Keratinocyte (primary cell): Measurements from ENCODE around the gene XCR1. TPM values are rescaled to one million over a fixed set of nuclear protein-coding genes. Genes with fewer than 3 reads are reported as not detected.

Experiments used
- DNase-seq: peaks from one replicate; pipeline ENCODE4 v3.0.0-alpha.2; 2011; ENCODE audit warnings: low read depth, missing footprints, low spot score
- FAIRE-seq: peaks from 2 replicates; lab custom pipeline; 2011; peaks lifted over from hg19 to GRCh38; lab: Jason Lieb, UNC
- H2AFZ ChIP-seq: 2 replicates; pipeline ENCODE4 v1.6.0; 2012; ENCODE audit warnings: low read length, control low read depth, inconsistent platforms; ENCODE audit not compliant: control insufficient read depth
- H3K27ac ChIP-seq: 2 replicates; pipeline ENCODE4 v1.5.1; 2011; ENCODE audit warnings: low read length; ENCODE audit not compliant: control insufficient read depth, insufficient read depth
- H3K27me3 ChIP-seq: 3 replicates; pipeline ENCODE4 v1.6.0; 2011; ENCODE audit warnings: low read length; ENCODE audit not compliant: control insufficient read depth, insufficient read depth; ENCODE audit errors: extremely low read depth
- H3K36me3 ChIP-seq, 2 experiments: 2 replicates in 1 of 2; 3 replicates in 1 of 2; pipeline ENCODE4 v1.5.1; 2011; ENCODE audit warnings: low read length in 2 of 2, mild to moderate bottlenecking in 1 of 2; ENCODE audit not compliant: control insufficient read depth in 2 of 2, insufficient read depth in 2 of 2; ENCODE audit errors: extremely low read depth in 1 of 2
- H3K4me1 ChIP-seq: 3 replicates; pipeline ENCODE4 v1.5.1; 2011; ENCODE audit warnings: low read length; ENCODE audit not compliant: control insufficient read depth, insufficient read depth; ENCODE audit errors: extremely low read depth
- H3K4me2 ChIP-seq: 3 replicates; pipeline ENCODE4 v1.6.0; 2011; ENCODE audit warnings: low read depth, low read length; ENCODE audit not compliant: control insufficient read depth, insufficient read depth; ENCODE audit errors: extremely low read depth
- H3K4me3 ChIP-seq, 3 experiments: fragments of 200-600 bp in 1 of 3; sonication (generic) in 1 of 3; 2 replicates in 2 of 3; 3 replicates in 1 of 3; pipeline ENCODE4 v1.5.1; 2011 to 2016; ENCODE audit warnings: low read length in 3 of 3, mild to moderate bottlenecking in 3 of 3, control low read depth in 2 of 3, inconsistent platforms in 1 of 3, low read depth in 1 of 3, mixed read lengths in 1 of 3, mixed run types in 1 of 3, moderate library complexity in 1 of 3; ENCODE audit not compliant: control insufficient read depth in 2 of 3, insufficient read depth in 2 of 3; ENCODE audit errors: extremely low read depth in 1 of 3
- H3K79me2 ChIP-seq: 2 replicates; pipeline ENCODE4 v1.6.0; 2012; ENCODE audit warnings: low read length; ENCODE audit not compliant: control insufficient read depth, insufficient read depth
- H3K9ac ChIP-seq: 3 replicates; pipeline ENCODE4 v1.6.0; 2011; ENCODE audit warnings: low read length; ENCODE audit not compliant: control insufficient read depth, insufficient read depth; ENCODE audit errors: extremely low read depth
- H3K9me1 ChIP-seq: 3 replicates; pipeline ENCODE4 v1.6.0; 2011; ENCODE audit warnings: low read length; ENCODE audit not compliant: control insufficient read depth, insufficient read depth; ENCODE audit errors: extremely low read depth
- H3K9me3 ChIP-seq: 2 replicates; pipeline ENCODE4 v1.5.1; 2012; ENCODE audit warnings: low read depth, low read length; ENCODE audit not compliant: control insufficient read depth
- H4K20me1 ChIP-seq: 3 replicates; pipeline ENCODE4 v1.6.0; 2011; ENCODE audit warnings: low read length; ENCODE audit not compliant: control insufficient read depth, insufficient read depth; ENCODE audit errors: extremely low read depth
- CTCF ChIP-seq, 3 experiments: IDR thresholded peaks in 1 of 3; conservative IDR thresholded peaks in 1 of 3; optimal IDR thresholded peaks in 1 of 3; 2 replicates in 2 of 3; 3 replicates in 1 of 3; pipeline versions ENCODE3 to v1.5.1; 2011; ENCODE audit warnings: low read length in 3 of 3, mild to moderate bottlenecking in 3 of 3, moderate library complexity in 2 of 3, control low read depth in 1 of 3, inconsistent platforms in 1 of 3; ENCODE audit not compliant: insufficient read depth in 2 of 3; ENCODE audit errors: extremely low read depth in 1 of 3
- EZH2 ChIP-seq: IDR thresholded peaks from one replicate; pipeline ENCODE4 v1.6.1; 2012; ENCODE audit warnings: inconsistent platforms, mild to moderate bottlenecking, low read length, moderate library complexity
- dilution Hi-C: fragments of 300-500 bp; cut with MboI; formaldehyde crosslinking; loops from one replicate; pipeline ENCODE4 v1.7.0; 2020; ENCODE audit warnings: low sequenced_read_pairs; ENCODE audit not compliant: extremely low pct_ligation_motif_present
- polyA plus RNA-seq, 5 experiments: library from polyadenylated mRNA; depleted of rRNA in 3 of 5; stranded (reverse) in 3 of 5; stranded (forward) in 1 of 5; unstranded in 1 of 5; fragments of >200 nt; gene quantifications; 1 replicate in 1 of 5; 2 replicates in 3 of 5; 3 replicates in 1 of 5; pipeline versions ENCODE4 v1.2.1 to v1.2.3, GENCODE V29; 2011 to 2012; ENCODE audit warnings: missing spikeins in 2 of 5, low read depth in 1 of 5, low replicate concordance in 1 of 5

XCR1 gene
- polyA plus RNA-seq, 1 donor (not counting 4 experiments of a cell fraction or from before 2014, with no cell fraction given), result 0.01 TPM

- TF ChIP-seq CTCF (optimal IDR thresholded peaks at IDR 0.05 in 1 of 3, IDR thresholded peaks at IDR 0.05 in 1 of 3, conservative IDR thresholded peaks at IDR 0.05 in 1 of 3; ENCODE audit: extremely low read depth in 1 of 3, insufficient read depth in 2 of 3, low read length in 3 of 3) (no peak), EZH2 (no peak)
- Histone ChIP-seq H3K4me3 (no peak overlapping the region), H3K36me3 (no peaks in the 10 kb centered on the region), H3K9ac (no peak overlapping the region), H2AFZ (no peak overlapping the region), H3K27ac (no peak overlapping the region), H3K9me1 (no peaks in the 10 kb centered on the region), H3K9me3 (no peaks in the 10 kb centered on the region), H3K27me3 (no peaks in the 10 kb centered on the region), H3K4me1 (peaks cover 24% of the 10 kb centered on the region), H3K79me2 (no peaks in the 10 kb centered on the region), H3K4me2 (no peak overlapping the region), H4K20me1 (no peaks in the 10 kb centered on the region)
- FAIRE-seq, result no peak
- DNase-seq, result no peak
- dilution Hi-C loops, result no loop called here
These were observed 33.8 kb downstream of the XCR1 start for GRCh38 chr3:45993421-45994027.

- Histone ChIP-seq H3K27ac (no peak overlapping the region), H3K9me3 (no peaks in the 10 kb centered on the region), H3K4me1 (peaks cover 31% of the 10 kb centered on the region), H3K79me2 (peaks cover 2% of the 10 kb centered on the region), H3K27me3 (no peaks in the 10 kb centered on the region), H3K4me2 (no peak overlapping the region), H3K36me3 (no peaks in the 10 kb centered on the region), H2AFZ (no peak overlapping the region), H3K9ac (no peak overlapping the region), H4K20me1 (no peaks in the 10 kb centered on the region), H3K9me1 (no peaks in the 10 kb centered on the region), H3K4me3 (no peak overlapping the region)
- FAIRE-seq (no peak), DNase-seq (no peak)
- dilution Hi-C loops, result no loop called here
- TF ChIP-seq EZH2, result no peak
- TF ChIP-seq CTCF (optimal IDR thresholded peaks at IDR 0.05 in 1 of 3, IDR thresholded peaks at IDR 0.05 in 1 of 3, conservative IDR thresholded peaks at IDR 0.05 in 1 of 3; ENCODE audit: extremely low read depth in 1 of 3, insufficient read depth in 2 of 3, low read length in 3 of 3), result no peak
These were observed 34.5 kb downstream of the XCR1 start for GRCh38 chr3:45992821-45993221.
